Measurements from ENCODE around the gene NRXN3.

DNA sequence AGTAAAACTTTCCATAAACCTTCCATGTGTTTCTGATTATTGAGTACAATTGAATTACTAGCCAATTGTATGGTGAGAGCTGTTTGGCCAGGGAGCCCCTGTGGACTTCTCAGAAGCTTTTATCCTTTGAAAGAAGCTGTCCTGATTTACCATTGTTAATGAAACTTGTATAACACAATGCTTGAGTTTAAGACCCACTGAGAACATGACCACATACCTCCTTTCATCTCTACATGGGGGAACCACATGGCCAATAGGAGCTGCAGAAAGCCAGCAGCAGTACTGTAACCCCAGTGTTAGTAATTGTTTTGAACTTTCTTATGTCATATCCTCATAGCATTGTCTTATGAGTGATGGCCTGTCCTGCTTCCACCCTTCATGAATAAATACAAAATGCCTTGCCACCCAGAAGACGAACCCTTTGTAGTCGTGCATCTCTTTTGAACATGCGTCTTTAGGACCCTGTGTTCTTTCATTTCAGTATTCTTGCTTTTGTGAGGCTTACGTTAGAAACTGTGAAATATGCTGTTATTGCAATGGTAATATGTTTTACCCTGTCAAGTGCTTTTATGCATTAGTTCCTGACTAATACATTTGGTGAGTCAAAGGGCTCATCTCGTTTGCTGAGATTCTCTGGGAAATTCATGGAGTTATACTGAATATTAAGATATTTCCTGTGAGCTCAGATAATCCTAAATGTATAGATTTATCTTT lies 815.7 kb downstream of the NRXN3 start:
- TF ChIP-seq GLI4 (tag by site-specific recombination; IDR thresholded peaks at IDR 0.05) (no peak), KLF9 (tag by site-specific recombination; IDR thresholded peaks at IDR 0.05; ENCODE audit: low read depth) (no peak), YY1 (tag by site-specific recombination; IDR thresholded peaks at IDR 0.05) (no peak), ZBTB7A (tag by site-specific recombination; IDR thresholded peaks at IDR 0.05; ENCODE audit: low read depth) (no peak), ZNF621 (tag by site-specific recombination; IDR thresholded peaks at IDR 0.05) (no peak), SCRT1 (tag by site-specific recombination; IDR thresholded peaks at IDR 0.05; ENCODE audit: borderline replicate concordance) (no peak), ZNF561 (tag by site-specific recombination; IDR thresholded peaks at IDR 0.05; ENCODE audit: borderline replicate concordance) (no peak), KLF7 (tag by site-specific recombination; IDR thresholded peaks at IDR 0.05; ENCODE audit: borderline replicate concordance) (no peak), ZNF416 (tag by site-specific recombination; IDR thresholded peaks at IDR 0.05) (no peak)
- TF ChIP-seq, protein P1, sequence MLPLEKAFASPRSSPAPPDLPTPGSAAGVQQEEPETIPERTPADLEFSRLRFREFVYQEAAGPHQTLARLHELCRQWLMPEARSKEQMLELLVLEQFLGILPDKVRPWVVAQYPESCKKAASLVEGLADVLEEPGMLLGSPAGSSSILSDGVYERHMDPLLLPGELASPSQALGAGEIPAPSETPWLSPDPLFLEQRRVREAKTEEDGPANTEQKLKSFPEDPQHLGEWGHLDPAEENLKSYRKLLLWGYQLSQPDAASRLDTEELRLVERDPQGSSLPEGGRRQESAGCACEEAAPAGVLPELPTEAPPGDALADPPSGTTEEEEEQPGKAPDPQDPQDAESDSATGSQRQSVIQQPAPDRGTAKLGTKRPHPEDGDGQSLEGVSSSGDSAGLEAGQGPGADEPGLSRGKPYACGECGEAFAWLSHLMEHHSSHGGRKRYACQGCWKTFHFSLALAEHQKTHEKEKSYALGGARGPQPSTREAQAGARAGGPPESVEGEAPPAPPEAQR (tag by site-specific recombination; IDR thresholded peaks at IDR 0.05): no peak
- TF ChIP-seq, protein P2, sequence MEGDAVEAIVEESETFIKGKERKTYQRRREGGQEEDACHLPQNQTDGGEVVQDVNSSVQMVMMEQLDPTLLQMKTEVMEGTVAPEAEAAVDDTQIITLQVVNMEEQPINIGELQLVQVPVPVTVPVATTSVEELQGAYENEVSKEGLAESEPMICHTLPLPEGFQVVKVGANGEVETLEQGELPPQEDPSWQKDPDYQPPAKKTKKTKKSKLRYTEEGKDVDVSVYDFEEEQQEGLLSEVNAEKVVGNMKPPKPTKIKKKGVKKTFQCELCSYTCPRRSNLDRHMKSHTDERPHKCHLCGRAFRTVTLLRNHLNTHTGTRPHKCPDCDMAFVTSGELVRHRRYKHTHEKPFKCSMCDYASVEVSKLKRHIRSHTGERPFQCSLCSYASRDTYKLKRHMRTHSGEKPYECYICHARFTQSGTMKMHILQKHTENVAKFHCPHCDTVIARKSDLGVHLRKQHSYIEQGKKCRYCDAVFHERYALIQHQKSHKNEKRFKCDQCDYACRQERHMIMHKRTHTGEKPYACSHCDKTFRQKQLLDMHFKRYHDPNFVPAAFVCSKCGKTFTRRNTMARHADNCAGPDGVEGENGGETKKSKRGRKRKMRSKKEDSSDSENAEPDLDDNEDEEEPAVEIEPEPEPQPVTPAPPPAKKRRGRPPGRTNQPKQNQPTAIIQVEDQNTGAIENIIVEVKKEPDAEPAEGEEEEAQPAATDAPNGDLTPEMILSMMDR (tag by site-specific recombination; IDR thresholded peaks at IDR 0.05): no peak
